Brain pericyte (primary cell): ENCODE measurements around the gene ABLIM2.

Experiments used
- DNase-seq: peaks from one replicate; pipeline ENCODE4 v3.0.0-alpha.2; 2012; ENCODE audit warnings: low read depth, low spot score

Gene ABLIM2

GRCh38 chr4:8047837-8048678 lies 110.6 kb downstream of the ABLIM2 start:
- DNase-seq, result no peak

- no peak for DNase-seq
These were observed 111.6 kb downstream of the ABLIM2 start for GRCh38 chr4:8046925-8047541.

DNA sequence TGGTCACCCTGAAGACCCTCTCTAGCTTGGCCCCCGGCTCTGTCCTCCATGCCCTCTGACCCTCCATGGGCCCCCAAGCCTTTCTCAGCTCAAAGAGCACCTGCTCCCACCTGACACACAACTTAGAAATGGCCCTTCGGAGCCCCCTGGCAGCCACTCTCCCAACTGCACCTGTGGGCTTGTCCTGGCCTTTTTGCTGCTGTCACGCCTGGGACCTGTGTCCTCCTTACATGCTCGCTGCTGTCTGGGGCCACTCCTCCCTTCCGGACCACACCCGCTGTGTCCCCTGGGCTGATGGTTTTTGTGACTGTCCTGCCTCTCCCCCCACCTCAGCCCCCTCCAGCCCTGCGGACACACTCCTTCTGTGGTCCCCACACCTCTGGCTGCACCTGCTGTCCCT lies 112.7 kb downstream of the ABLIM2 start:
- no peak for DNase-seq

DNA sequence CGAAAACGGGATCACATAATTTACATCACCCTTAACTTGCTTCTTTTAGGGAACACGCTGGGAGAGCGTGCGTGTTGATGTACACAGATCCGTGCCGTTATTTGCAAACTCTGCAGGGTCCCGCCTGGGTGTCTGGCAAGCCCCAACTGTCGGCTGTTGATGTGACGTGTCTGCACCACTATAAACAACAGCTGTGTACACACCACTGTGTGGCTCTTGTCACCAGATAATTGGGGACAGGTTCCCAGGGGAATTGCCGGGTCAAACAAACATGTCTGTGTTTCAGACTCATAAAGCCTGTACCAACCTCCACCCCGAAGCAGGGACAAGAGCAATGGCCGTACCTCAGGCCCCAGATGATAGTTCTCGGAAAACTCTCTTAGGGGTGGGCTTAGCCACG lies 113.9 kb downstream of the ABLIM2 start:
- DNase-seq, result no peak

DNA sequence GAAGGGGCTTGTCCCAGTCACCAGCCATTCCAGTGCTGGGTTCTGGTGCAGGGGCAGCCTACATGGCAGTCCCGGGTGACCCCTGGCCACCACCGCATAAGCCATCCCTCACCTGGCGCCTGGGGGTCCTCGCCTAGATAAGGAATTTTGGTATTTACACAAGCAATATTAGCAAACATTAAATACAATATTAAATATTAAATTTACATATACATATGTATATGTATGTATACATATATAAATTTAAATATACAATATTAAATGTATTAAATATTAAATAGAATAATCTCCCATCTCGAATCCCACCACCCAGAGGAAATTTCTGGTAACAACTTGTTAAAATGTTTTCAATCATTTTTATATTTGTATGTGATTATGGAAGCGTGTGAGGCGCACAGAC lies 114.4 kb downstream of the ABLIM2 start:
- DNase-seq, result no peak

GRCh38 chr4:8043596-8043995 lies 115.0 kb downstream of the ABLIM2 start:
- DNase-seq, result no peak

DNA sequence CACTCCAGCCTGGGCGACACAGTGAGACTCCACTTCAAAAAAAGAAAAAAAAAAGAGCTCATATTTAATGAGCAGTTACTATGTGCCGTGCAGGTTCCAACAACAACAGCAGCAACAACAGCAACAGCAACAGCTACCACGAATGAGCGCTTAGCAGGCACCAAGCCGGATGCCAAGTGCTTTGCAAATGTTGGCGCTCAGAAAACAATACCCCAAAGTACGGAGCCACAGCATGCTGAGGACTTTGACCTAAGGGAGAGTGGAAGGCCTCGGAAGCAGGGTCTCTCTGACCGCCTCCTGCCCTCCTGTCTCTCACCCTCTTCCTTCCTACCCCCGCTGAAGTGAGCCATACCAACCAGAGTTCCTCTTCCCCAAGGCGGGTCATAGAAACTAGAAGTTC lies 116.7 kb downstream of the ABLIM2 start:
- DNase-seq, result no peak

DNA sequence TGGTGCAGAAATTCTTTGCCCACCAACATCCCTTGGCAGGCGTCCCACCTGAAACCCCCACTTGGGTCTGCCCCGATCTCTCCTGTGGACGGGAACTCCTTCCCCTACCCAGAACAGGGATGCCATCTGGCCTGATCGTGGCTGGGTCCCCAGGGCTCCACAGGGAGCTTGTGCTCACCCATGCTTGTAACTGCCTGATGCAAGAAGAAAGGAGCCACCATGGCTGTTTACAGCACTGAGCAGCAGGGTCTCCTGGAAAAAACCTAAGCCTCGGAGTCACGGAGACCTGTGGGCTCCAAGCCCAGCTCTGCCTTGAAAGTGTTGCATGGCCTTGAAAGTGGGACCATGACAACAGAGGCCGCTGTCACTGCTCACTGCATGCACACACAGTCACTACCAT lies 117.4 kb downstream of the ABLIM2 start:
- no peak for DNase-seq

GRCh38 chr4:8040607-8041006 lies 118.0 kb downstream of the ABLIM2 start:
- no peak for DNase-seq

GRCh38 chr4:8039853-8040252 lies 118.8 kb downstream of the ABLIM2 start:
- no peak for DNase-seq

DNA sequence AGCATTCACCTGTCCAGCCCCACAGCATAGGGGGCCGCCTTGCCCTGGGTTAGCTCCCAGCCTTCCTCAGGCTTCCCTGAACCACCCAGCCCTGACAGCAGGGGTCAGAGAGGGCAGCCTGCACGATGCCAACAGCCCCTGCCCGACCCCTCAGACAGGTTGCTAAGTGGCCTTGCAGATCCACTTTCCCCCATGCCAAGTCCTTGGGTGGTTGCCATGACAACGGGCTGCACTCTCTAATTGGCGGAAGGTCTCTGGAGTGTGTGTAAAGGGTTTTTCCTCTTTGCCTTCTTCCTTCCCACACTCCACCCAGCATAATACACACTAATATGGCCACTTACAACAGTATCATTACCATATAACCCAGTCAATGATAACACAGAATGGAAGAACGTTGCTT lies 119.3 kb downstream of the ABLIM2 start:
- no peak for DNase-seq

GRCh38 chr4:8038719-8039251 lies 119.8 kb downstream of the ABLIM2 start:
- no peak for DNase-seq

- DNase-seq, result no peak
These were observed 120.5 kb downstream of the ABLIM2 start for GRCh38 chr4:8038083-8038482.

DNA sequence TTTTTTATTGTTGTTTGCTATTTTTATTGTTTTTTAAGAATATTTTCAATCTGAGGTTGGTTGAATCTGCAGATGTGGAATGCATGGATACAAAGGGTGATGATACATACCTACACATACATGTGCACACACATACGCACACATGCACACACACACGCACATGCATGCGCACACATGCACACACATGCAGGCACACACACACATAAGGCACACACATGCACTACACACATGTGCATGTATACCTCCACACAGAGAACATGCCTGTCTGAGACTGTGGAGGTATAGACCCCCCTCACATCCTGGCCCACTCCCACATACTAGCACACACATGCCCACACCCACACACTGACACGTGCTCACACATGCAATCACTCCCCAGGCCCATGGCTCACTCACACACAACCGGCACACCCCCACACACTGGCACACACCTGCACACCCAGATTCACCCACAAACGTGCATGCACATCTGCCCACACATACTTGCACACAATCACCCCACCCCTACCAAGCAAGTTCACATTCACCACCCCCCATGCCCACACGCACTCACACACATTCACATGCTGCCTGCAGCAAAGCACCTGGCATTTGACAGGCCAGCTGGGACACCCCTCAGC lies 121.4 kb downstream of the ABLIM2 start:
- DNase-seq, result no peak

DNA sequence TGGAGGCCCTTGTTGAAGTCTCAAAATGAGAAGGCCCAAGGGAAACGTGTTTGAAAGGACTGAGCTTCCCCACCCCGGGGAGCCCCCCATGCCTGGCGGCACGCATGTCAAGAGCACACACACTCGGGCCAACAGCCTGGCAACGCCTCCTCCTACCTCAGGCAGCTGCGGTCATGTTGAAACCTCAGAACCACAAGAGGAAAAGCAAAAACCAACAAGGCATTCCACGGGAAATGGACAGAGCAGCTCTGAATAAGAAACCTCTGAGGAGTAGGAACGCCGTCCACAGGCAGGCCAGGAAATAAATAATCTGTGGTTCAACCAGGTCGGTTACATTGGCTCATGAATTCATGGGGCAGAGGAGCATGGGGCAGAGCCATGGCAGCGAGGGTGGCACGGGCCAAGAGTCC lies 123.2 kb downstream of the ABLIM2 start:
- DNase-seq, result no peak

DNA sequence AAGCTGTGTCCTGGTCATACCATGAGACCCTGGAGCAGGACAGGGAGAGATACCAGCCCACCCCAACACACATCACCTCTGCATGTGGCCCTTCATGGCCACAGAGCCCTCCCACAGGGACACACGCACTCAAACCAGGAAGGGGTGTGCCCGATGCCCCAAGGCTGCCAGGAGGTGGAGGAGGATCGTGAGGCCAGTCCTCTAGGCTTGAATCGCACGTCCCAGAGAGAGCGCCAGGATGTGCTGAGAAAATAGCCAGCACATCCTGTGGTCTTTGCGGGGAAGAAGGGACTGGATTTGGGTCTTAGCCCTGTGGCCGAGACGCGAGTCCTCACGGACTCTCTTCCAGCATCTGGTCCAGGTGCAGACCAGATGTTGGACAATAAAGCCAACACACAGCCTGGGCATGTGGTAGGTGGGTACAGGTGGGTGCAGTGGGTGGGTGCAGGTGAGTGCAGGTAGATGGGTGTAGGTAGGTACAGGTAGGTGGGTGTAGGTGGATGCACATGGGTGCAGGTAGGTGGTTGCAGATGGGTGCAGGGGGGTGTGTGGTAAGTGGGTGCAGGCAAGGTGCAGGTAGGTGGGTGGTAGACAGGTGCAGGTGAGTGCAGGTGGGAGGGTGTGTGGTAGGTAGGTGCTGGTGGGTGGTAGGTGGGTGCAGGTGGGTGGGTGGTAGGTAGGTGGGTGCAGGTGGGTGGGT lies 124.6 kb downstream of the ABLIM2 start:
- no peak for DNase-seq

DNA sequence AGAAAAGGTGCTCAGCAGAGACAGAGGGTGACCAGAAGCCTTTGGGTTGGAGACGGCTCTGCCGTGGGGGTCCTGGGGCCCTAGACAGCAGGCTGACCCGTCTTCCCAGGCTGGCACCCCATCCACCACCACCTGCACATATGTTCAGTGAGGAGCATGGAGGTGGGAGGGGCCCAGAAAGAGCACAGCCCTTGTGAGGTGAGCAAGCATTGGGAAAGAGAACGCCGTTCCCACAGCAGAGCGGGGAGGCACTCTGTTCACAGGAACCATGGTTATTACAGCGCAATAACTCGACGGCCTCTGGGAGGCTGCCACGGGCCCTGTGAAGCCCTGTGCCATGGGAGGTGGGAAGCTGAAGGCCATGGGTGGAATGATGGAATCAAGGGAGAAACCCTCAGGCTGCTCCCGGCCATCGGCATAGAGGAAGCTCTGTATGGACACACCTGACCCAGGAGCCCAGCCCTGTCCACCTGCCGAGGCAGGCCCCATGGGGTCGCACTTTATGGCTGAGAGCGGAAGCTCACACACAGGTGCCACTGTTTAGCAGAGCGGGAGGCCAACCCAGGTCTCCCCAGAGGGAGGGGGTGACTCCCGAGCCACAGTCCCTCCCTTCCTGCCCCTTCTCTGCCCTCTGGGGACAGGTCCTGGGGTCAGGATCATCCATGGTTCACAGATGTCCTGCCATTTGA lies 125.4 kb downstream of the ABLIM2 start:
- DNase-seq, result no peak

DNA sequence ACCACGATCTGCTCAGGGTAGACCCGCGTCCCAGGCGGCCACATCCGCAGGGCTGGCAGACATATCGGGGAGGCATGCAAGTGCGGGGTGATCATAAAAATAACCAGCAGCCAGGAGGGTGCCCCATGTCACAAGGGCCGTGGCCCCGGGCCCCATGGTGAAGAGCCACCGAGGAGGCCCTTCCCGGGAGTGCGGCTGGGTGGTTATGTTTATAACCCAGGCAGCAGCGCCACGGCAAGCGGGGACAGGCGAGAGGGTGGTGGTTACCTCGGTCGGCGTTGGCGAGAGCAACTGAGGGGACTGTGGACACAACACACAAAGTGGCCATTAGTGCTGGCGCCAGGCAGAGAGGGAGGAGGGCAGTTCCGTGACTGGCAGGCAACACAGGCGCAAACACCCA lies 126.2 kb downstream of the ABLIM2 start:
- DNase-seq, result no peak

- DNase-seq, result no peak
These were observed 128.4 kb downstream of the ABLIM2 start for GRCh38 chr4:8030121-8030781.

DNA sequence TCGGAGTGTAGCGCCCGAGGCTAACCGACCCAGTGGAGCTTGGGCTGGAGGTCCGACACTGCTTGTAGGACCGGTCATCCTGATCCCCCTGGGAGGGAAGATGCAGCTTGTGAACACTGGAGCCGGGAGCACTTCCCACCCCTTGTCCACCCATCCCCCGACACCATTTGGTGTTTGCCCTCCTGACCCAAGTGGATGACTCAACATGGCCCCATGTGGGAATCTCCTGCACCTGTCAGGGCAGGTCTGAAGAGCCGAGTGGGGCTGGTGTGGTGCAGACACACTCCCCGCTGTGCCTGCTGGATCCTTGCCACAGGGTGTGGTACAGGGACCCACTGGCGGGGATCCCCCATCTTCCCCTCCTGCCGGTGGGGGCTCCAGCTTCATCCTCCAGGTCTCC lies 128.9 kb downstream of the ABLIM2 start:
- DNase-seq, result no peak
